Measurements from ENCODE around the gene GMIP. TPM values are rescaled to one million over a fixed set of nuclear protein-coding genes. Genes with fewer than 3 reads are reported as not detected.

Gene GMIP
- total RNA-seq, 1 experiment from 2014 or later = 12.7 TPM

GRCh38 chr19:19597809-19598306 lies 45.6 kb downstream of the GMIP start:
- Histone ChIP-seq H3K23me2 (ENCODE audit: insufficient read length, low read depth, low read length, poor library complexity, severe bottlenecking) (no peaks in the 10 kb centered on the region), H2BK12ac (ENCODE audit: insufficient read length, low read depth, low read length) (no peak overlapping the region), H3K4me1 (ENCODE audit: insufficient read depth, low read length) (peaks cover 3% of the 10 kb centered on the region; the same call in 1 of the 2 replicates), H3K9me3 (ENCODE audit: control insufficient read depth, low read depth, low read length) (no peaks in the 10 kb centered on the region), H3K56ac (ENCODE audit: insufficient read length, low read depth, low read length) (no peak overlapping the region), H3K18ac (ENCODE audit: insufficient read length, low read depth, low read length) (no peak overlapping the region), H4K20me1 (ENCODE audit: control insufficient read depth, insufficient read depth, insufficient read length) (no peaks in the 10 kb centered on the region), H2BK5ac (ENCODE audit: insufficient read length, low read length) (no peak overlapping the region), H3K9ac (ENCODE audit: extremely low read depth, insufficient read length, low read length) (no peak overlapping the region), H3K4ac (ENCODE audit: low read depth, low read length) (no peak overlapping the region), H3K79me2 (ENCODE audit: insufficient read depth, low read length) (no peaks in the 10 kb centered on the region), H3K14ac (ENCODE audit: insufficient read depth, low read length) (no peak overlapping the region), H2BK15ac (ENCODE audit: low read depth, low read length) (no peak overlapping the region), H3T11ph (ENCODE audit: low read length) (no peak overlapping the region), H3K27me3 (ENCODE audit: insufficient read depth, low read length) (no peaks in the 10 kb centered on the region), H3K27ac (ENCODE audit: insufficient read length, low read depth, low read length) (no peak overlapping the region), H3K4me2 (ENCODE audit: insufficient read depth, insufficient read length, low read length) (no peak overlapping the region), H2AK5ac (ENCODE audit: insufficient read length, low read length) (no peak overlapping the region), H4K5ac (ENCODE audit: insufficient read length, low read depth, low read length) (no peak overlapping the region), H4K8ac (replicated peaks; ENCODE audit: insufficient read length, low read depth, low read length) (no peak overlapping the region), H2BK20ac (ENCODE audit: low read depth, low read length, poor library complexity, severe bottlenecking) (no peak overlapping the region), H2AFZ (ENCODE audit: low read length) (no peak overlapping the region), H3K79me1 (ENCODE audit: insufficient read depth, low read depth, low read length, poor library complexity, severe bottlenecking) (no peaks in the 10 kb centered on the region), H3K23ac (ENCODE audit: insufficient read length, low read depth, low read length) (no peak overlapping the region), H4K91ac (ENCODE audit: insufficient read length, low read depth, low read length) (no peak overlapping the region), H2BK120ac (ENCODE audit: low read depth, low read length, poor library complexity, severe bottlenecking) (no peak overlapping the region)
- no peaks in the 10 kb centered on the region for H3K9me3 Mint-ChIP-seq
- H3K36me3 Mint-ChIP-seq (ENCODE audit: insufficient read depth in 1 of 3, low read depth in 3 of 3) = no peaks in the 10 kb centered on the region
- H3K4me1 Mint-ChIP-seq = peaks cover 8 to 23% of the 10 kb centered on the region in 2 experiments
- no peak overlapping the region for H3K4me3 Mint-ChIP-seq
- H3K27ac Mint-ChIP-seq = no peak overlapping the region
- WGBS (ENCODE audit: extremely low coverage, insufficient read length, low lambda C conversion rate) = no CpG with 5 or more reads among the region's 8 CpGs
- no peak for DNase-seq
- no peaks in the 10 kb centered on the region for H3K27me3 Mint-ChIP-seq (ENCODE audit: low read depth)
- TF ChIP-seq CTCF (conservative IDR thresholded peaks at IDR 0.05) = no peak

Data from H9 (cell line).